AG04450 (cell line): Measurements from ENCODE around the gene NAPG. TPM values are rescaled to one million over a fixed set of nuclear protein-coding genes. Genes with fewer than 3 reads are reported as not detected.
"Not testable (repeated sequence)": the region's sequence is repeated elsewhere in the genome, so short reads cannot be mapped to it uniquely, and the experiment has no call there.

ENCODE experiments used
- CTCF ChIA-PET: fragments of 300-600, 350-600 bp; formaldehyde crosslinking; extraction: SDS; loops from one replicate; lab custom pipeline; 2022; ENCODE audit warnings: antibody characterized with exemption, inconsistent platforms; lab: Charles Lee
- POLR2A ChIA-PET: fragments of 350-600 bp; formaldehyde crosslinking; extraction: SDS; loops from one replicate; lab custom pipeline; 2021; ENCODE audit warnings: antibody characterized with exemption, inconsistent platforms; lab: Yijun Ruan, JAX
- DNase-seq: peaks from one replicate; pipeline ENCODE4 v3.0.0-alpha.2; 2011; ENCODE audit warnings: low read depth, low spot score
- H3K27ac ChIP-seq: one replicate; pipeline ENCODE4 v1.5.1; 2012; ENCODE audit warnings: low read depth, low read length, control low read depth
- H3K27me3 ChIP-seq: one replicate; pipeline ENCODE4 v1.6.0; 2012; ENCODE audit warnings: low read length; ENCODE audit not compliant: control insufficient read depth, insufficient read depth
- H3K4me3 ChIP-seq: 2 replicates; pipeline ENCODE4 v1.5.1; 2011; ENCODE audit warnings: mild to moderate bottlenecking, low read depth, low read length, control low read depth
- H3K9me3 ChIP-seq: 2 replicates; pipeline ENCODE4 v1.5.1; 2012; ENCODE audit warnings: low read length; ENCODE audit not compliant: control insufficient read depth, insufficient read depth
- CTCF ChIP-seq: IDR thresholded peaks from 2 replicates; pipeline ENCODE4 v1.5.1; 2011; ENCODE audit warnings: low read depth, low read length, control low read depth, inconsistent platforms
- polyA plus RNA-seq: library from polyadenylated mRNA; depleted of rRNA; stranded (reverse); fragments of >200 nt; gene quantifications from 2 replicates; pipeline ENCODE4 v1.2.3, GENCODE V29; 2011; rRNA removed

Gene NAPG
- polyA plus RNA-seq, 1 experiment, result 19.8 TPM

- POLR2A ChIA-PET, result no interaction called here
Observed at GRCh38 chr18:10591896-10592295, 66.1 kb downstream of the NAPG start.

GRCh38 chr18:10593366-10594022, 67.7 kb downstream of the NAPG start:
- H3K4me3 ChIP-seq, CTCF ChIA-PET, H3K27me3 ChIP-seq, H3K9me3 ChIP-seq, POLR2A ChIA-PET, H3K27ac ChIP-seq, DNase-seq: not testable (repeated sequence)

More at GRCh38 chr18:10591896-10592295, 66.1 kb downstream of the NAPG start:
- H3K9me3 ChIP-seq, result peaks cover 4% of the 10 kb centered on the region; the same call in 1 of the 2 replicates
- DNase-seq, result no peak
- H3K4me3 ChIP-seq, result no peak overlapping the region
- CTCF ChIA-PET, result no interaction called here
- no peaks in the 10 kb centered on the region for H3K27me3 ChIP-seq
- TF ChIP-seq CTCF, result no peak
- H3K27ac ChIP-seq, result no peak overlapping the region

- H3K27me3 ChIP-seq, H3K27ac ChIP-seq, H3K9me3 ChIP-seq, DNase-seq, POLR2A ChIA-PET, CTCF ChIA-PET, H3K4me3 ChIP-seq: not testable (repeated sequence)
Observed at GRCh38 chr18:10595917-10596316, 70.1 kb downstream of the NAPG start.

- H3K27ac ChIP-seq, POLR2A ChIA-PET, H3K9me3 ChIP-seq, H3K4me3 ChIP-seq, DNase-seq, CTCF ChIA-PET, H3K27me3 ChIP-seq: not testable (repeated sequence)
Observed at GRCh38 chr18:10597695-10598094, 71.9 kb downstream of the NAPG start.

GRCh38 chr18:10600701-10601100, 74.9 kb downstream of the NAPG start:
- POLR2A ChIA-PET, H3K4me3 ChIP-seq, H3K9me3 ChIP-seq, DNase-seq, CTCF ChIA-PET, H3K27ac ChIP-seq, H3K27me3 ChIP-seq: not testable (repeated sequence)

Other genes with a start within 250 kb of the NAPG start
- 0.01 TPM in 1 of 2 replicates, not detected in the other for gene APCDD1, start 71.4 kb upstream of the NAPG start, polyA plus RNA-seq